ENCODE results near the gene SP4. TPM values are rescaled to one million over a fixed set of nuclear protein-coding genes. Genes with fewer than 3 reads are reported as not detected.

SP4 gene
- total RNA-seq, 1 experiment from 2014 or later: 6.1 TPM

DNA sequence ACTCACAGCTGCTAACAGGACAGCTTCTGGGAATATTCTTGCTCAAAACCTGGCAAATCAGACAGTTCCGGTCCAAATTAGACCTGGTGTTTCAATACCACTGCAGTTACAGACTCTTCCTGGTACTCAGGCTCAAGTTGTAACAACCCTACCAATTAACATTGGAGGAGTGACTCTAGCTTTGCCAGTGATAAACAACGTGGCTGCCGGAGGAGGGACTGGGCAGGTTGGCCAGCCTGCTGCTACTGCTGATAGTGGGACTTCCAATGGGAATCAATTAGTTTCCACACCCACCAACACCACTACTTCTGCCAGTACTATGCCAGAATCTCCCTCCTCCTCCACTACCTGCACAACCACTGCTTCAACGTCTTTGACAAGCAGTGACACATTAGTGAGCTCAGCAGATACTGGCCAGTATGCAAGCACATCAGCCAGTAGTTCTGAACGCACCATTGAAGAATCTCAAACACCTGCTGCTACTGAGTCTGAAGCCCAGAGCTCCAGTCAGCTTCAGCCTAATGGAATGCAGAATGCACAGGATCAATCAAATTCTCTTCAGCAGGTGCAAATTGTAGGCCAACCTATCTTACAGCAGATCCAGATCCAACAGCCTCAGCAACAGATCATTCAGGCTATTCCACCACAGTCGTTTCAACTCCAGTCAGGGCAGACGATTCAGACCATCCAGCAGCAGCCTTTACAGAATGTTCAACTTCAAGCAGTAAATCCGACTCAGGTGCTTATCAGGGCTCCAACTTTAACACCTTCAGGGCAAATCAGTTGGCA lies 2.1 kb downstream of the SP4 start:
- Histone ChIP-seq H3K4me2 (no peak overlapping the region), H2AFZ (no peak overlapping the region), H3F3A (ENCODE audit: insufficient read depth, low read depth) (peaks cover 8% of the 10 kb centered on the region; the same call in 1 of the 2 replicates), H3K36me3 (ENCODE audit: low read depth) (no peaks in the 10 kb centered on the region), H3K27ac (no peak overlapping the region), H3K4me1 (replicated peaks; ENCODE audit: insufficient read depth) (peaks cover 20% of the 10 kb centered on the region), H3K9me2 (ENCODE audit: insufficient read depth) (no peaks in the 10 kb centered on the region), H3K79me2 (ENCODE audit: low read depth) (no peaks in the 10 kb centered on the region), H3K27me3 (ENCODE audit: insufficient read depth, low read depth) (no peaks in the 10 kb centered on the region), H3K9me3 (ENCODE audit: insufficient read depth, low read depth) (no peaks in the 10 kb centered on the region), H3K4me3 (no peak overlapping the region), H4K20me1 (ENCODE audit: insufficient read depth) (no peaks in the 10 kb centered on the region)
- ChIA-PET CTCF (no interaction called here), POLR2A (ENCODE audit: unreplicated experiment) (no interaction called here)
- intact Hi-C loops (cut with micrococcal nuclease; ENCODE audit: unreplicated experiment): loop anchor here (5.0 to 10.0 kb wide), 4 partner anchors 72 to 1145 kb away; partner anchors contain the start of gene CDCA7L
- DNase-seq: no peak
- no TSS peak for BruUV-seq (replicated peaks)
- TF ChIP-seq, protein P1, sequence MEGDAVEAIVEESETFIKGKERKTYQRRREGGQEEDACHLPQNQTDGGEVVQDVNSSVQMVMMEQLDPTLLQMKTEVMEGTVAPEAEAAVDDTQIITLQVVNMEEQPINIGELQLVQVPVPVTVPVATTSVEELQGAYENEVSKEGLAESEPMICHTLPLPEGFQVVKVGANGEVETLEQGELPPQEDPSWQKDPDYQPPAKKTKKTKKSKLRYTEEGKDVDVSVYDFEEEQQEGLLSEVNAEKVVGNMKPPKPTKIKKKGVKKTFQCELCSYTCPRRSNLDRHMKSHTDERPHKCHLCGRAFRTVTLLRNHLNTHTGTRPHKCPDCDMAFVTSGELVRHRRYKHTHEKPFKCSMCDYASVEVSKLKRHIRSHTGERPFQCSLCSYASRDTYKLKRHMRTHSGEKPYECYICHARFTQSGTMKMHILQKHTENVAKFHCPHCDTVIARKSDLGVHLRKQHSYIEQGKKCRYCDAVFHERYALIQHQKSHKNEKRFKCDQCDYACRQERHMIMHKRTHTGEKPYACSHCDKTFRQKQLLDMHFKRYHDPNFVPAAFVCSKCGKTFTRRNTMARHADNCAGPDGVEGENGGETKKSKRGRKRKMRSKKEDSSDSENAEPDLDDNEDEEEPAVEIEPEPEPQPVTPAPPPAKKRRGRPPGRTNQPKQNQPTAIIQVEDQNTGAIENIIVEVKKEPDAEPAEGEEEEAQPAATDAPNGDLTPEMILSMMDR (conservative IDR thresholded peaks at IDR 0.05): no peak
- TF ChIP-seq EZH2 (IDR thresholded peaks at IDR 0.05; ENCODE audit: low read depth): no peak

DNA sequence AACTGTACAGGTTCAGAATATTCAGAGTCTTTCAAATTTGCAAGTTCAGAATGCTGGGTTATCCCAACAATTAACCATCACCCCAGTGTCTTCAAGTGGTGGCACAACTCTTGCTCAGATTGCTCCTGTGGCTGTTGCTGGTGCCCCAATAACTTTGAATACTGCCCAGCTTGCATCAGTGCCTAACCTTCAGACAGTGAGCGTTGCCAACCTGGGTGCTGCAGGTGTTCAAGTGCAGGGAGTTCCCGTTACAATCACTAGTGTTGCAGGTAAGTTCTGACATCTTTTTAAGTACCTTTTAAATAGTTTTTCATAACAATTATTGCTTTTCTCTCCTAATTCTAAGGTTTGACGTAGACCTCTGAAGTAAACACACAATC lies 2.7 kb downstream of the SP4 start:
- POLR2A ChIA-PET (ENCODE audit: unreplicated experiment): no interaction called here
- intact Hi-C loops (cut with micrococcal nuclease; ENCODE audit: unreplicated experiment): no loop called here
- Histone ChIP-seq H3F3A (ENCODE audit: insufficient read depth, low read depth) (peaks cover 8% of the 10 kb centered on the region; the same call in 1 of the 2 replicates), H3K4me1 (replicated peaks; ENCODE audit: insufficient read depth) (peaks cover 20% of the 10 kb centered on the region), H3K9me3 (ENCODE audit: insufficient read depth, low read depth) (no peaks in the 10 kb centered on the region), H3K27ac (no peak overlapping the region), H3K4me3 (no peak overlapping the region), H2AFZ (no peak overlapping the region), H3K79me2 (ENCODE audit: low read depth) (no peaks in the 10 kb centered on the region), H4K20me1 (ENCODE audit: insufficient read depth) (no peaks in the 10 kb centered on the region), H3K9me2 (ENCODE audit: insufficient read depth) (no peaks in the 10 kb centered on the region), H3K4me2 (no peak overlapping the region), H3K36me3 (ENCODE audit: low read depth) (no peaks in the 10 kb centered on the region), H3K27me3 (ENCODE audit: insufficient read depth, low read depth) (no peaks in the 10 kb centered on the region)
- no peak for TF ChIP-seq EZH2 (IDR thresholded peaks at IDR 0.05; ENCODE audit: low read depth)
- TF ChIP-seq, protein P1 (conservative IDR thresholded peaks at IDR 0.05): no peak
- CTCF ChIA-PET: no interaction called here
- BruUV-seq (replicated peaks): no TSS peak
- DNase-seq: no peak

DNA sequence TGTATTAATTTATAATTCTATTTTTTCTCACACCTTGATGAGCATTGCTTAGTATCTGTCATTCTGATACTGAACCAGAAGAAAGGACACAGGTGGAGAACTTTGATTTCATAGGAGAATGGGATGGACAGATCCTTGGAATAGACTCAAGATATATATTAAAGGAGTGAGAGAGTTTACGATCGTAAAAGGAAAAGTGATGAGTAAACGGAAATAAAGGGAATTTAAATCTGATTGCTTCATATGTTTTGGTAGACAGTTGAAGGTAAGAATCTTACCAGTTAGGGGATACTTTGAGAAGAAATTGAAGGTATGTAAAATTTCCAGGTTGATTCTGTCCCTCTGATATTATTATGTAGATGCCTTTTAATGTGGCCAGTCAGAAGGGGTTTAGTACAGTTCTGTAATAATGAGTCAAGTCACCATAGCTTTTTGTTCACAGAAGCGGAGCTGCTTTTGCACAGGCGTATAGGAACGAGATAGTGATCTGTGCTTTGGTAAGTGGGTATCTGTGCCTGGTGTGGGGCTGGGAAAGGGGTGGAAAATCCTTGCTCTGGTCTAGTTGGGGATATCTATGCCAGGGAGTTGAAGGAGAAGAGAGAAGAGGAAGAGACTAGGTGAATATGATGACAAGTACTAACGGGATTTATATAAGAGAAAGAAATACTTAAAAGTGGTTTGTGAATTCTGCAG lies 15.4 kb downstream of the SP4 start:
- Histone ChIP-seq H3K4me2 (no peak overlapping the region), H2AFZ (no peak overlapping the region), H3K9me2 (ENCODE audit: insufficient read depth) (no peaks in the 10 kb centered on the region), H3K27ac (no peak overlapping the region), H3K9me3 (ENCODE audit: insufficient read depth, low read depth) (no peaks in the 10 kb centered on the region), H4K20me1 (ENCODE audit: insufficient read depth) (no peaks in the 10 kb centered on the region), H3F3A (ENCODE audit: insufficient read depth, low read depth) (no peaks in the 10 kb centered on the region), H3K79me2 (ENCODE audit: low read depth) (no peaks in the 10 kb centered on the region), H3K4me1 (replicated peaks; ENCODE audit: insufficient read depth) (no peaks in the 10 kb centered on the region), H3K36me3 (ENCODE audit: low read depth) (no peaks in the 10 kb centered on the region), H3K27me3 (ENCODE audit: insufficient read depth, low read depth) (no peaks in the 10 kb centered on the region), H3K4me3 (no peak overlapping the region)
- TF ChIP-seq, protein P1 (conservative IDR thresholded peaks at IDR 0.05): no peak
- no peak for TF ChIP-seq EZH2 (IDR thresholded peaks at IDR 0.05; ENCODE audit: low read depth)
- no TSS peak for BruUV-seq (replicated peaks)
- intact Hi-C loops (cut with micrococcal nuclease; ENCODE audit: unreplicated experiment): no loop called here
- ChIA-PET POLR2A (ENCODE audit: unreplicated experiment) (no interaction called here), CTCF (no interaction called here)
- no peak for DNase-seq

Data from PC-9 (cell line).